HFF-Myc (cell line): Measurements from ENCODE around the gene ZNF138.
"Not testable (repeated sequence)": the region's sequence is repeated elsewhere in the genome, so short reads cannot be mapped to it uniquely, and the experiment has no call there.

ENCODE experiments used
- DNase-seq: peaks from one replicate; pipeline ENCODE4 v3.0.0-alpha.2; 2011; ENCODE audit warnings: low read depth; ENCODE audit errors: extremely low read depth
- H3K4me3 ChIP-seq: replicated peaks from 2 replicates; pipeline ENCODE4 v1.5.1; 2011; ENCODE audit warnings: low read depth, mild to moderate bottlenecking, control low read depth, low read length
- TF ChIP-seq, protein P1 (sequence below): IDR thresholded peaks from 2 replicates; pipeline ENCODE4 v1.5.1; 2012; ENCODE audit warnings: mild to moderate bottlenecking, low read depth, low read length, control low read depth; ENCODE audit errors: missing control alignments

The ZNF138 gene

DNA sequence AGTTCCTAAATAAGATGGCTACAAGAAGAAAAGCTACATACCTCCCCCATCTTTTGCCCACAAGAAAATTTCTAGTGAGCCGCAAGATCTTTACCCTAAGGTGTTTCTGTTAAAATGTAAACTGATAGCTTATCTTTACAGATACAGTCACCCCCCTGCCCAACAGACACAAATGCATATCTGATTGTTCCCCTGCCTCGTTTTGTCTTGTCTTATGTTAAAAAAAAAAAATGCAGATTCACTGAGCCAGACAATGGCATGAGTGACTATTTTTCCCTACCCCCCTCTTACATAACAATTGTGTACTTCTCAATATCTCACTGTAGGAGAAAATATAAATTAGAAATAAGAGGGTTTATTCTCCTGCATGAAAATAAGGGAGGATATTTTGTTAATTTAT lies 8.5 kb downstream of the ZNF138 start:
- DNase-seq: no peak
- TF ChIP-seq, protein P1, sequence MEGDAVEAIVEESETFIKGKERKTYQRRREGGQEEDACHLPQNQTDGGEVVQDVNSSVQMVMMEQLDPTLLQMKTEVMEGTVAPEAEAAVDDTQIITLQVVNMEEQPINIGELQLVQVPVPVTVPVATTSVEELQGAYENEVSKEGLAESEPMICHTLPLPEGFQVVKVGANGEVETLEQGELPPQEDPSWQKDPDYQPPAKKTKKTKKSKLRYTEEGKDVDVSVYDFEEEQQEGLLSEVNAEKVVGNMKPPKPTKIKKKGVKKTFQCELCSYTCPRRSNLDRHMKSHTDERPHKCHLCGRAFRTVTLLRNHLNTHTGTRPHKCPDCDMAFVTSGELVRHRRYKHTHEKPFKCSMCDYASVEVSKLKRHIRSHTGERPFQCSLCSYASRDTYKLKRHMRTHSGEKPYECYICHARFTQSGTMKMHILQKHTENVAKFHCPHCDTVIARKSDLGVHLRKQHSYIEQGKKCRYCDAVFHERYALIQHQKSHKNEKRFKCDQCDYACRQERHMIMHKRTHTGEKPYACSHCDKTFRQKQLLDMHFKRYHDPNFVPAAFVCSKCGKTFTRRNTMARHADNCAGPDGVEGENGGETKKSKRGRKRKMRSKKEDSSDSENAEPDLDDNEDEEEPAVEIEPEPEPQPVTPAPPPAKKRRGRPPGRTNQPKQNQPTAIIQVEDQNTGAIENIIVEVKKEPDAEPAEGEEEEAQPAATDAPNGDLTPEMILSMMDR: no peak
- H3K4me3 ChIP-seq: no peak overlapping the region

DNA sequence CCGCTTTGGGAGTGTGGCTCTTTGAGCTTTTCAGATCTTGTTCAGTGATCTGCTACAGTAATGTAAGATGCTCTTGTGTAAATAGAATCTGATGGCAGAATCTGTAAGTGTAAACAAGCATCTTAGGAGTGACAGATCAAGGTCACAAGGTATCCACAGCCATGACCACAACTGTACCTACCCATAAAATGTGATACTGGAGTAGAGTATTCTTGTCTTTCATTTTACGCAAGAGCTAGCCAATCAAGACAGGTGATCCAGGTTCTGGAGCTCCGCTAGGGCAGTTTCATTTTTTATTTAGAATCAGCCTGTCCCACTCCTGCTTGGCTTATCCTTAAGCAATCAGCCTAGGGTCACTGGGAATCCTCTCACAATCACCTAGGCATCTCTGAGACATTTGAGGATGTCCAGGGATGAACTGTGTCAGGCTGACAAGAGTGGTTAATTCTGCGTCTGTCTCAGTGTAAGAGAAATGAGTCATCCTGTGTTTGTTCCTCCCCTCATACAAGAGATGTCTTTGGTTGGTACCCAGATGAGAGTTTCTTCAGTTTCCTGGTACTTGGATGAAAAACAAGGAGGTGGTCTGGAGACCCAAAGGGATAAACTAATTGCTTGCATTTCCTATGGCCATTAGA lies 13.6 kb downstream of the ZNF138 start:
- TF ChIP-seq, protein P1: no peak
- DNase-seq: no peak
- no peak overlapping the region for H3K4me3 ChIP-seq

DNA sequence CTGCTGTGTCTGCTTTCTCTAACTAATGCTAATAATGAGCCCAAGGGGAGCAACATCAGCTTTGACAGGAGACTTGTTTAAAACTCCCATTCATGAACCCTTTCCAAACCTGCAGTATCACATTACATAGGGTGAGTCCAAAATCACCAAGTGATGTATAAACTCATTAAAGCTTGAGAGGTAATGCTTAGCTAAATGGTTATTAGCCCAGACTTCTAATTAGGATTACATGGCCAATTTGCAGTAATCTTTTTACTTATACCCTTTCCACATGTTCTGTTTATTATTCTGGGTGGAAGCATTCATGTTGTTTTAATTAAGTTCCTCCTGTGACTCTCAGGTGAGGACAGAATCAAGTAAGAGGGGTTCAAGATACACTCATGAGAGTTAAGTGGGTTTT lies 17.5 kb downstream of the ZNF138 start:
- DNase-seq: no peak
- TF ChIP-seq, protein P1: no peak

DNA sequence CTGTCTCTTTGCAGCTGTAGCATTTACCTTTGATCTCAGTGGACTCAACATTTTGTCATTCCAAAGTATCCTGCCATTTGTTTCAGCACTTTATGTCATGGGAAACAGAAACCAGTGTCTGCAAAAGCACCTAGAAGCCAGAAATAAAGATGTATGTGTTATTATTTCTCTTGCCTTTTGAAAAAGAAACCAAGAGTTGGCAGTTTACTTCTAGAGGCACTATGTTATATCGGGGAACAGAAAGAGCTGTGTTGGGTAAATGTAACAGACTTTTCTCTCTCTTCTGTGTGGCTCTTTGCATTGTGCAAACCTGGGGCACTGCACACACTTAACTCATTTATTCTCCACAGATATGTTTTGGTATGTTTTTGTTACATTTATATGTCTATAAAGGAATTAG lies 36.7 kb downstream of the ZNF138 start:
- no peak overlapping the region for H3K4me3 ChIP-seq
- TF ChIP-seq, protein P1: no peak
- DNase-seq: no peak

More for the DNA sequence above, 17.5 kb downstream of the ZNF138 start:
- no peak overlapping the region for H3K4me3 ChIP-seq

DNA sequence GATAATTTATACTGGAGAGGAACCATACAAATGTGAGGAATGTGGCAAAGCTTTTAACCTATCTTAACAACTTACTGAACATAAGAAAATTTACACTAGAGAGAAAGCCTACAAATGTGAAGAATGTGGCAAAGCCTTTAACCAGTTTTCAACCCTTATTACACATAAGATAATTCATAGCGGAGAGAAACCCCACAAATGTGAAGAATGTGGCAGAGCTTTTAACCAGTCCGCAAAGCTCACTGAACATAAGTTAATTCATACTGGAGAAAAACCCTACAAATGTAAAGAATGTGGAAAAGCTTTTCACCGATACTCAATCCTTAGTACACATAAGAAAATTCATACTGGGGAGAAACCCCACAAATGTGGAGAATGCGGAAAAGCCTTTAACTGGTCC lies 37.9 kb downstream of the ZNF138 start:
- DNase-seq: no peak
- H3K4me3 ChIP-seq: no peak overlapping the region
- TF ChIP-seq, protein P1: no peak

DNA sequence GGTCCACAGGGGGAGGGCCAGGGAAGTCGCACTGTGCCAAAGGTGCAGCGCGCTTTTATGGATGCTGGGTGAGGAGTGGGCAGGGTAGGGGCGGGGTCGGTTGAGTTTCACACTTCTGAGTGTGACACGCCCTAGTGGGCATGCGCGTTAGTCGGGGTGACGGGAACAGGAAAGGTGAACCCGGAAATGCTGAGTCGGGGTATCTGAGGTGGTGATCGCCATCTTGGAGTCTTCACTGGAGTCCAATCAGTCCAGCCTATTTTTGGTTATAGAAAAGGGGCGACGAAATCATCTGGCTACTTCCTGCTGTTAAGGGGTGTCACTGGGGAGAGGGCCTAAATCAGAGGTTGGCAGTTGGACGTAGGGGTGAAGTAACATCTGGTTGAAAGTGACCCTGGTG lies 40.8 kb downstream of the ZNF138 start:
- no peak for DNase-seq
- H3K4me3 ChIP-seq: no peak overlapping the region
- TF ChIP-seq, protein P1: no peak

DNA sequence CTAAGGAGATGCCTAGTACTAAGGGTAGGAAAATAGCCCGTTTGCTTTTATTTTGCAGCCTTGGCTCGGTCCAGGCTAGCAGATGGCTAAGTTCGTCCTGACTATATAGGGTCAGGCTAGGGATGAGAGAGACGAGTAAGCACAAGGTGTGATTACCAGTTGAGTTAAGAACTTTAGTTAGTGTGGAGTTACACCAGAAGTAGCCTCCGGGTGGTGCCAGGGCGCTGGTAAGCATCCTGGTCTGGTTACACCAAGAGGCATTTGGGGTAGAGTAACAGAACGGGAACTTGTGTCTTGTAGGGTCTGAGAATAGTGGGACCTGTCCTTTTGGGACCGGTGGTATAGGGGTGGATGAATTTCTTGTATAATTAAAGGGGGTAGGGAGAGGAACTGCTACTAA lies 41.6 kb downstream of the ZNF138 start:
- not testable (repeated sequence) for DNase-seq, H3K4me3 ChIP-seq

DNA sequence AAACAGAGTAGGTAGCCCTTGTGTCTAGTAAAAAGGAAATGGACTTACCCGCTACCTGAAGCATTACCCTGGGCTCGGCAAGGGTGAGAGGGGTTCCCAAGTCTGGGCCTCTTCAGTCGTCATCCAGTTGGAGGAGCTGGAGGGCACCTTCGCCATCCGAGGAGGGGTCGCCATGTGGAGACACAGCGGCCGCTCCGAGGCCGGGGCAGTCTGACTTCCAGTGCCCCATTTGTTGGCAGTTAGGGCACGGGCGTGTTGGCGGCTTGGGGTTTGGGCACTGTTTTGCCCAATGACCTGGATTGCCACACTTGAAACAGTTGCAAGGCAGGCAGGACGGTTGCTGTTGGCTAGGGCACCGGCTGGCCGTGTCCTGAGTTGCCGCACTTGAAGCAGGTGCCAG lies 43.8 kb downstream of the ZNF138 start:
- not testable (repeated sequence) for DNase-seq, H3K4me3 ChIP-seq
